ENCODE data around the gene RAPGEF2. TPM values are rescaled to one million over a fixed set of nuclear protein-coding genes. Genes with fewer than 3 reads are reported as not detected.
"Not testable (repeated sequence)": the region's sequence is repeated elsewhere in the genome, so short reads cannot be mapped to it uniquely, and the experiment has no call there.

The RAPGEF2 gene
- total RNA-seq, 1 donor from 2014 or later: 46.7 TPM

- Mint-ChIP-seq H3K4me1 (peaks cover 2% of the 10 kb centered on the region), H3K27me3 (ENCODE audit: low read depth) (no peaks in the 10 kb centered on the region), H3K27ac (no peak overlapping the region), H3K9me3 (no peaks in the 10 kb centered on the region), H3K4me3 (no peak overlapping the region), H3K36me3 (no peaks in the 10 kb centered on the region)
- no peak for DNase-seq (ENCODE audit: low spot score in 2 of 2, unreplicated experiment in 2 of 2)
- TF ChIP-seq, protein P1, sequence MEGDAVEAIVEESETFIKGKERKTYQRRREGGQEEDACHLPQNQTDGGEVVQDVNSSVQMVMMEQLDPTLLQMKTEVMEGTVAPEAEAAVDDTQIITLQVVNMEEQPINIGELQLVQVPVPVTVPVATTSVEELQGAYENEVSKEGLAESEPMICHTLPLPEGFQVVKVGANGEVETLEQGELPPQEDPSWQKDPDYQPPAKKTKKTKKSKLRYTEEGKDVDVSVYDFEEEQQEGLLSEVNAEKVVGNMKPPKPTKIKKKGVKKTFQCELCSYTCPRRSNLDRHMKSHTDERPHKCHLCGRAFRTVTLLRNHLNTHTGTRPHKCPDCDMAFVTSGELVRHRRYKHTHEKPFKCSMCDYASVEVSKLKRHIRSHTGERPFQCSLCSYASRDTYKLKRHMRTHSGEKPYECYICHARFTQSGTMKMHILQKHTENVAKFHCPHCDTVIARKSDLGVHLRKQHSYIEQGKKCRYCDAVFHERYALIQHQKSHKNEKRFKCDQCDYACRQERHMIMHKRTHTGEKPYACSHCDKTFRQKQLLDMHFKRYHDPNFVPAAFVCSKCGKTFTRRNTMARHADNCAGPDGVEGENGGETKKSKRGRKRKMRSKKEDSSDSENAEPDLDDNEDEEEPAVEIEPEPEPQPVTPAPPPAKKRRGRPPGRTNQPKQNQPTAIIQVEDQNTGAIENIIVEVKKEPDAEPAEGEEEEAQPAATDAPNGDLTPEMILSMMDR (IDR thresholded peaks at IDR 0.05; ENCODE audit: unreplicated experiment): no peak
Measured at GRCh38 chr4:159065513-159066240, 37.2 kb upstream of the RAPGEF2 start.

DNA sequence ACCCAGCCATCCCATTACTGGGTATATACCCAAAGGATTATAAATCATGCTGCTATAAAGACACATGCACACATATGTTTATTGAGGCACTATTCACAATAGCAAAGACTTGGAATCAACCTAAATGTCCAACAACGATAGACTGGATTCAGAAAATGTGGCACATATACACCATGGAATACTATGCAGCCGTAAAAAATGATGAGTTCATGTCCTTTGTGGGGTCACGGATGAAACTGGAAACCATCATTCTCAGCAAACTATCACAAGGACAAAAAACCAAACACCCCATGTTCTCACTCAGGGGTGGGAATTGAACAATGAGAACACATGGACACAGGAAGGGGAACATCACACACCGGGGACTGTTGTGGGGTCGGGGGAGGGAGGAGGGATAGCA, 34.7 kb upstream of the RAPGEF2 start:
- H3K27ac Mint-ChIP-seq; H3K4me3 Mint-ChIP-seq; DNase-seq (ENCODE audit: low spot score in 2 of 2, unreplicated experiment in 2 of 2); H3K4me1 Mint-ChIP-seq; H3K9me3 Mint-ChIP-seq; H3K36me3 Mint-ChIP-seq; H3K27me3 Mint-ChIP-seq (ENCODE audit: low read depth): not testable (repeated sequence)

DNA sequence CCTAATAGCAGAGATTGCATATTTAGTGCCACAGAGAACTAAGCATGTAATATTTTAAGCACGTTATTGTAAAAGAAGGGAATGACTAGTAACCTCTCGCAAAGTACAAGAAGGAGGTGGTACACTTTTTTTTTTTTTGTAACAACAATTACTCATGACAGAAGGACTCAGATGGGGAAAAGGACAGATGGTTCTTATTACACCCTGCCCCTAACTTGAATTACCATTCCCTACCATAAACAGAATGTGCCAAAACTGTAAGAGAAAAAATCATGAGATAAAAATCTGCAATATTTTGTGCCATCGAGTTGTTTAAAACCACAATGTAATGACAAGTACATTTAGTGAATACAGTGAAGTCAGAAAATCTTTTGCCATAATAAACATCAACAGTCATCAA, 33.0 kb upstream of the RAPGEF2 start:
- no peak for DNase-seq (ENCODE audit: low spot score in 2 of 2, unreplicated experiment in 2 of 2)
- H3K4me1 Mint-ChIP-seq: peaks cover 2% of the 10 kb centered on the region
- no peaks in the 10 kb centered on the region for H3K27me3 Mint-ChIP-seq (ENCODE audit: low read depth)
- no peak overlapping the region for H3K27ac Mint-ChIP-seq
- no peaks in the 10 kb centered on the region for H3K36me3 Mint-ChIP-seq
- H3K9me3 Mint-ChIP-seq: no peaks in the 10 kb centered on the region
- no peak overlapping the region for H3K4me3 Mint-ChIP-seq
- TF ChIP-seq, protein P1 (IDR thresholded peaks at IDR 0.05; ENCODE audit: unreplicated experiment): no peak

DNA sequence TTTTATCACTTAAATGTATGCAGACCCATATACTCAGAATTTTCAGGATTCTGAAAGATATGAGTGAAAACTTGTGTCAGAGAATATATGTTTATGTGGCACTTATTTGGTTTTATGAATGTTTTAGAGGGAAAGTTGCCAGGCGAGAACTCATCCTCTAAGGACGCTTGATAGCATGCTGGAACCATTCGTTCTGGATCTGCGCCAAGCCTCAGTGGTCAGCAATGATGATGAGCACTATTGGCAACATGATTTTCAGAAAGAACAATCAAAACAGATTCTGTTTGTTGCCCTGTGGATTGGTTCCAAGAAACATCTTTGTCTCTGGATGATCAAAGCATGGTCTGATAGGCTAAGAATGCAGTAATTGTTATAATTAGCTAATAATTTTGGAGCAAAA, 32.1 kb upstream of the RAPGEF2 start:
- TF ChIP-seq, protein P1 (IDR thresholded peaks at IDR 0.05; ENCODE audit: unreplicated experiment): no peak
- H3K27ac Mint-ChIP-seq: no peak overlapping the region
- H3K4me1 Mint-ChIP-seq: peaks cover 2% of the 10 kb centered on the region
- no peak overlapping the region for H3K4me3 Mint-ChIP-seq
- no peaks in the 10 kb centered on the region for H3K27me3 Mint-ChIP-seq (ENCODE audit: low read depth)
- H3K36me3 Mint-ChIP-seq: no peaks in the 10 kb centered on the region
- DNase-seq (ENCODE audit: low spot score in 2 of 2, unreplicated experiment in 2 of 2): no peak
- H3K9me3 Mint-ChIP-seq: no peaks in the 10 kb centered on the region

- TF ChIP-seq, protein P1 (IDR thresholded peaks at IDR 0.05; ENCODE audit: unreplicated experiment): no peak
- no peak for DNase-seq (ENCODE audit: low spot score in 2 of 2, unreplicated experiment in 2 of 2)
- no peaks in the 10 kb centered on the region for H3K36me3 Mint-ChIP-seq
- H3K27me3 Mint-ChIP-seq (ENCODE audit: low read depth): no peaks in the 10 kb centered on the region
- no peaks in the 10 kb centered on the region for H3K9me3 Mint-ChIP-seq
- peaks cover 2% of the 10 kb centered on the region for H3K4me1 Mint-ChIP-seq
- no peak overlapping the region for H3K4me3 Mint-ChIP-seq
- no peak overlapping the region for H3K27ac Mint-ChIP-seq
Measured at GRCh38 chr4:159071178-159071968, 31.5 kb upstream of the RAPGEF2 start.

Data from mesothelial cell of epicardium (in vitro differentiated cells).